Stimulated activated naive B cell treated with anti-CD40 and anti-IgM and Interleukin-4, amounts not matched to agents 10 μg/mL and 1 μg/mL and 100 μg/mL, for 72 hours (primary cell): ENCODE data around the gene UBXN6.

Source experiments
- ATAC-seq, 2 donors: fragments of 150-1000 bp; cut with Tn5 transposase; replicated peaks; 2 replicates each; pipeline ENCODE4 v1.10.0; 2021; ENCODE audit warnings: moderate library complexity in 1 of 2
- DNase-seq: peaks from one replicate; pipeline ENCODE4 v3.0.0; 2021
- H3K27ac Mint-ChIP-seq: one replicate; pipeline ENCODE4 v1.8.0; 2022; ENCODE audit warnings: mild to moderate bottlenecking, mixed read lengths
- H3K27me3 Mint-ChIP-seq, 2 donors: one replicate each; pipeline ENCODE4 v1.8.0; 2022; ENCODE audit warnings: mixed read lengths in 2 of 2
- H3K36me3 Mint-ChIP-seq, 2 donors: one replicate each; pipeline ENCODE4 v1.8.0; 2022; ENCODE audit warnings: mixed read lengths in 2 of 2, mild to moderate bottlenecking in 1 of 2
- H3K4me1 Mint-ChIP-seq, 2 donors: one replicate each; pipeline ENCODE4 v1.8.0; 2022; ENCODE audit warnings: mixed read lengths in 2 of 2, mild to moderate bottlenecking in 1 of 2
- H3K4me3 Mint-ChIP-seq, 2 donors: one replicate each; pipeline ENCODE4 v1.8.0; 2022; ENCODE audit warnings: mild to moderate bottlenecking in 2 of 2, mixed read lengths in 2 of 2, moderate library complexity in 1 of 2
- H3K9me3 Mint-ChIP-seq, 2 donors: one replicate each; pipeline ENCODE4 v1.8.0; 2022; ENCODE audit warnings: mixed read lengths in 2 of 2, mild to moderate bottlenecking in 1 of 2

The UBXN6 gene

DNA sequence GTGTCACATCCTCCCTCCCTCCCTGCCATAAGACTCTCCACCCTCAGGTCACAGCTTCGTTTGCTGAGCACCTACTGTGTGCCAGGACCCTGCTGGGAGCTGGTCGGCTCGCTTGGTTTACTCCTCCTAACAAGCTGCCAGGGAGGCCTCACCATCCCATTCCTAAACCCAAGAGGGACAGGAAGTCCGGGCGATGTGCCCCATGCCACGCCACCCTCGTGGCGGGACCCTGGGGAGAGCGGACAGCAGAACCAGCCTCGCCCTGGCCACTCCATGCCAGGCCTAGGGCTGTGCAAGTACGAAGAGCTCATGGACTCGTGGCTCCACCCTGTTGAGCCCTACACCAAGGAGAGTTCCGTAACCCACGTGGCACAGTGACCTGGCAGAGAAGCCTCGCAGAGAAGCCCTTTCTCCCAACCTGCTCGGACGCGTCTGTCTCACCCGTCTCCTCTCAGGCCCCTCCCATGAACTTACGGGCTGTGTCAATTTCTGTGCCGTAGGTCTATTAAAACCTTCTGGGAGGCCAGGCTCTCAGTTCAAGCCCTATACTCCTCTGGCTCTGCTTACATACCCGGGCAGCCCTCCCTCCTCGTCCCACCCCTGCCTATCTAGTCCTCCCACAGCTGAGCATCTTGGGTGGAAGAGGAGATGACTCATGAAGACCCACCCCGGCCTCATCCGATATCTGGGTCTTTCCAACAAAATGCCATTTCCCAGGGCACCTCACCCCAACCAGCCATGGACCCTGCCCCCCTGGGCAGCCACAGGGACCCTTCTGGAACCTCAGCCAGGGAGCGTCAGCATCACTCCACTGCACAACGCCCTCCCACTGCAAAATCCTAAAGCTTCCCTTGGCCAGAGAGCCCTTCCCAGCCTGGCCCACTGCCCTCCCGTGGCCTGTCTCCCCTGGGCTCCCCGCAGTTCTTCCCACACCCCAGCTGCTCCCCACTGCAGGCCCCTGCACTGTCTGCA, 2.6 kb downstream of the UBXN6 start:
- H3K27me3 Mint-ChIP-seq = no peaks in the 10 kb centered on the region
- H3K4me3 Mint-ChIP-seq = no peak overlapping the region
- H3K27ac Mint-ChIP-seq = peak overlapping the region; percentile 37
- DNase-seq (no peak), ATAC-seq (no peak)
- peaks cover 11 to 12% of the 10 kb centered on the region in 2 donors for H3K36me3 Mint-ChIP-seq
- peaks cover 12 to 25% of the 10 kb centered on the region in 2 donors for H3K4me1 Mint-ChIP-seq
- no peaks in the 10 kb centered on the region for H3K9me3 Mint-ChIP-seq

DNA sequence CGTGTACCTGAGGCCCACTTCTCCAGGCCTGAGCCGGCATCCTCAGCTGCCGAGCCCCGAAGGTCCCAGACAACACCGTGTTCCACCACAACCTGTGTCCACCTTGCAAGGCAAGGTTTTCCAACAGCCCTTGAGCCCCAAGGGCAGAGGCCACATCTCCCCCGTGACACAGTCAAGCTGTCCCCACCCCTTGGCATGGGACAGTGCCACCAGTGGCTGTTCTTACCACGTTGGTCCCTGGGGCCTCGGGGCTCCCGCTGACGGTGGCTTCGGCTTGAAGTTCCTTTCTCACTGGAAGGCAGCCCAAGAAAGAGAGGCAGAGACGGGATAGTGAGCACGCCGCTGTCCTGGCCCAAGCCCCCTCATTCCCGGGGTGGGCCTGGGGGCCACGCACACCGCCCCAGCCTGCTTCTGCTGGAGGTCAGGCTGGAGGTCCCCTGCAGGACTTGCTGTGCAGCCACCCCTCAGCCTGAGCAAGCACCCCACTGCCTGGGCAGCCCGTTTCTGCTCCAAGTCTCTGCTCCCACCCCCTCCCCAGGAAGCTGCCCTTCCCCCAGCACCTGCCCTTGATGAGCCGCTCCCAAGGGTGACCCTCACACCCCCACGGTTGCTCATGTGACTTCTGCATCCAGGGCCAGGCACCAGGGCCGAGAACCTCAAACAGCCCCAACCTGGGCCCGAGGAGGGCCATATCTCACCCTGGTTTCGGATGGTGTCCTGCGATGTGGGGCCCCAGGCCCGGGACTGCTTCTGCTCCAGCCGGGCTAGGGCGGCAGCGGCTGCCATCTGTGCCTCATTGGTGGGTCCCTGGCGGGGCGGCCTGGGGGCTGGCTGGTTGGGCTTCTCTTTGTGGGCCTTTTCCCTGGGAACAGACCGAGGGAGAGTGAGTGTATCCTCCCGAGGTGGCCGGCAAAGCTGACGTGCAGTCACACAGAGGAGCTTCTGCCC, 4.1 kb downstream of the UBXN6 start:
- no peaks in the 10 kb centered on the region for H3K9me3 Mint-ChIP-seq
- H3K4me3 Mint-ChIP-seq = no peak overlapping the region
- no peaks in the 10 kb centered on the region for H3K27me3 Mint-ChIP-seq

DNA sequence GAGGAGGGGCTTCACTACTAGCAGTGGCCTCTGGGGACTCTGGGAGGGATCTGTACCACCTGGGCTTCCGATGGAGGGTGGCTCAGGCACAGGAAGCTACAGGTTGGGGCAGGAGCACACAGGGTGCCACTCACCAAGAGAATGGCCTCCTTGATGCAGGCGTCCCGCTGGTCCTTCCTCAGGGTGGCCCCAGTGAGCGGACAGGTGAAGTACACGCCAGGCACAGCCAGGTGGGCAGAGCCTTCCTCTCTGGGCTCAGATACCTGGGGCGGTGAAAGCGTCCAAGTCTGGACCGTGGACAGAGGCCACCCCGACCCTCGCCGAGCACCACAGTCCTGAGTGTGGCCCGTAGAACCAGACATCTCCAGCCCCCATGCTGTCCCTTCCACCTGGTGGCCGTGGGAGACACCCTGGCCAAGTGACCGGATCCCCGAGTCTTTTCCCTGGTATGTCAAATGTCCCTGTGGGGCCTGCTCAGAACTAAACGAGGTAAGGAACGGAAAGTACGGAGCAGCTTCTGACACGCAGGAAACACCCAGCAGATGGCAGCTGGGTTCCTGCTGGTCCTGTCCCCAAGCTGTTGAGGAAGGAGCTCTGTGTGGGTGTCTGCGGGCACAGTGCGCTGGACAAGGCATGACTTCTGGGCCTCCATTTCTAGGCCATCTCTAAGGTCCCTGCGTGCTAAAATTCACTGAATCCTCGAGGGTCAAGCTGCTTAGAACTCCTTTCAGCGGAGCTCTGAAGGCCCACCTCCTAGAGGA, 5.2 kb downstream of the UBXN6 start:
- peak overlapping the region; percentile 69 for H3K27ac Mint-ChIP-seq
- H3K4me1 Mint-ChIP-seq = peaks cover 12 to 25% of the 10 kb centered on the region in 2 donors
- DNase-seq = no peak
- H3K4me3 Mint-ChIP-seq = no peak overlapping the region
- no peak for ATAC-seq
- no peaks in the 10 kb centered on the region for H3K9me3 Mint-ChIP-seq
- no peaks in the 10 kb centered on the region for H3K27me3 Mint-ChIP-seq
- H3K36me3 Mint-ChIP-seq = peaks cover 30 to 32% of the 10 kb centered on the region in 2 donors

More for the DNA sequence above, 4.1 kb downstream of the UBXN6 start:
- no peak for ATAC-seq
- no peak for DNase-seq
- peak overlapping the region; percentile 37 for H3K27ac Mint-ChIP-seq
- H3K4me1 Mint-ChIP-seq = peaks cover 12 to 25% of the 10 kb centered on the region in 2 donors
- H3K36me3 Mint-ChIP-seq = peaks cover 25 to 28% of the 10 kb centered on the region in 2 donors

DNA sequence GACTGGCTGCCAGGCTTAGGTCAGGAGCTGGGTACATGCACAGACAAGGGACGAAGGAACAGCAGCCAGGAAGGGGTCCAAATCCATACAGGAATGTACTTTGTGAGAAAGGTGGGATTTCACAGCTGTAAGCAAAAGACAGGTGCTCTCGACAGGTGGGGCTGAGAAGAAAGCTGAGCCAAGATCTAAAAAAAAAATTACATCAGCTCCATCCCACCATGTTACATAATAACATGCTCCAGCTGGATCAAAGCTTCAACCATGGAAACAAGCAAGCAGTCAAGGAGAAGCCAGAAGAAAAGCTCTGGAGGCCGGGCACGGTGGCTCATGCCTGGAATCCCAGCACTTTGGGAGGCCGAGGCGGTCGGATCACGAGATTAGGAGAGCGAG, 8.0 kb downstream of the UBXN6 start:
- H3K27me3 Mint-ChIP-seq = no peaks in the 10 kb centered on the region
- H3K9me3 Mint-ChIP-seq = no peaks in the 10 kb centered on the region
- peaks cover 40% of the 10 kb centered on the region in 2 donors for H3K36me3 Mint-ChIP-seq
- no peak for ATAC-seq
- no peaks in the 10 kb centered on the region for H3K4me1 Mint-ChIP-seq
- no peak overlapping the region for H3K27ac Mint-ChIP-seq
- H3K4me3 Mint-ChIP-seq = no peak overlapping the region
- DNase-seq = no peak

DNA sequence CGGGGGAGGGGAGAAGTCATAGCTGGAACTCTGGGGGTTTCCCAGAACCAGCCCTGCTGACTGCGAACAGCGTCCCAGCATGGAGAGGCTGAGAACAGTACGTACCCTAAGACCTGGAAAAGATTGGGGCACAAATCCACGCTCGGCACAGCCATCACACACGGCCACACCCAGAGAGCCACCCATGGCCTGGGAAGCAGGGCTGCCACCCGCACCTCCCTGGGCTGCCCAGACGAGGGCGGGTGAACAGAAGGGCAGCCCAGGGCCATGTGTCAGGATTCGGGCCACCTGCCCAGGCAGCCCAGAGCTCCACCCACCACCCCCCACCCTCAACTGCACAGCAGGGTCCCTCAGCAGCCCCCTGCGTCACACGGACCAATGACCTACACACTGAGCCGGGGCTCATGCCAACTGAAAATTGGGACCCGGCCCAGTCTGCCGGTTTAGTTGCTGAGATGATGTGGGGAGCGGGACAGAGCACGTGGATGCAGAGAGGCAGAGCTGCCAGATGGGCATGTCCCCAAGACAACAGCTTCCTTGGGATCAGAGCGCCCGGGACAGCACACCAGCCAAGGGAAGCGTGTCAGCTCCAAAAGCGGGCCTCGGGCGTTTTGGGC, 8.5 kb downstream of the UBXN6 start:
- H3K4me1 Mint-ChIP-seq = no peaks in the 10 kb centered on the region
- peaks cover 44 to 45% of the 10 kb centered on the region in 2 donors for H3K36me3 Mint-ChIP-seq
- H3K9me3 Mint-ChIP-seq = no peaks in the 10 kb centered on the region
- no peak overlapping the region for H3K4me3 Mint-ChIP-seq
- no peak for ATAC-seq
- no peak for DNase-seq
- H3K27me3 Mint-ChIP-seq = no peaks in the 10 kb centered on the region
- no peak overlapping the region for H3K27ac Mint-ChIP-seq

DNA sequence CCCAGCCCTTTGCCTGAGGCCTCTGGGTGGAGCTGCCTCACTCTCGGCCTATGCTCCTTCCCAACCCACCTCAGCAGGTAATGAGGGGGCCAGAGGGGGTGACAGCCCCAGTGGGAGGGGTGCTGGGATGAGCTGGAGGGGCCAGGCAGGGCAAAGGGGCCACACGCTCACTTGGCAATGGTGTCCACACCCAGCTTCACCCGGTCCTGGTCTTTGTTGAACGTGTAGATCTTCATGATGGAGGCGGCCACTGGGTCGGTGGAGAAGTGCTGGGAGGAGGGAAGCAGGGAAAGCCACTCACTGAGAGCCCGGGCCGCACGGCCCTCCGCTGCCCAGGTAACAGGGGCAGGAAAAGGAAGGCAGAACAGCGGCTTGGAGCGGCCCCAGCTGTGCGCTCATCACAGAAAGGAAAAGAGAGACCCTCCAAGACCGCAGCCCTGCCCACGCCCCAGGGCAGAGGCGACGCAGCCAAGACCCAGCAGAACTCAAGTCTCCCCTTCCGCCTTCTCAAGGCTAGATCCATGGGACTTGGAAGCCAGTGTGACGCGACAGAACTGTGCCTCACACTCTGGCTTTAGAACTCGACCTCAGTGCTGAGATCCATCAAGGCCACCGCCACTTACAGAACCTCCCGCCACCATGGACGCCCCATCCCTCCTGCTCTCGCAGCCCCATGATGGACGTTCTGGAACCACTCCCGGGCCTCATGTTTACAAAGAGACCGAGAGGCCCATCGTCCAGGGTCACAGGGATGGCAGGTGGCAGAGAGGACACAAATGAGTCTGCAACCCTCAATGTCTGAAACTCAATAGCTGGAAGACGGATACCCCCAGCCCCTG, 9.2 kb downstream of the UBXN6 start:
- no peak overlapping the region for H3K4me3 Mint-ChIP-seq
- no peak for ATAC-seq
- H3K4me1 Mint-ChIP-seq = no peaks in the 10 kb centered on the region
- H3K27me3 Mint-ChIP-seq = no peaks in the 10 kb centered on the region
- H3K9me3 Mint-ChIP-seq = no peaks in the 10 kb centered on the region
- peaks cover 45 to 48% of the 10 kb centered on the region in 2 donors for H3K36me3 Mint-ChIP-seq
- H3K27ac Mint-ChIP-seq = no peak overlapping the region
- no peak for DNase-seq

DNA sequence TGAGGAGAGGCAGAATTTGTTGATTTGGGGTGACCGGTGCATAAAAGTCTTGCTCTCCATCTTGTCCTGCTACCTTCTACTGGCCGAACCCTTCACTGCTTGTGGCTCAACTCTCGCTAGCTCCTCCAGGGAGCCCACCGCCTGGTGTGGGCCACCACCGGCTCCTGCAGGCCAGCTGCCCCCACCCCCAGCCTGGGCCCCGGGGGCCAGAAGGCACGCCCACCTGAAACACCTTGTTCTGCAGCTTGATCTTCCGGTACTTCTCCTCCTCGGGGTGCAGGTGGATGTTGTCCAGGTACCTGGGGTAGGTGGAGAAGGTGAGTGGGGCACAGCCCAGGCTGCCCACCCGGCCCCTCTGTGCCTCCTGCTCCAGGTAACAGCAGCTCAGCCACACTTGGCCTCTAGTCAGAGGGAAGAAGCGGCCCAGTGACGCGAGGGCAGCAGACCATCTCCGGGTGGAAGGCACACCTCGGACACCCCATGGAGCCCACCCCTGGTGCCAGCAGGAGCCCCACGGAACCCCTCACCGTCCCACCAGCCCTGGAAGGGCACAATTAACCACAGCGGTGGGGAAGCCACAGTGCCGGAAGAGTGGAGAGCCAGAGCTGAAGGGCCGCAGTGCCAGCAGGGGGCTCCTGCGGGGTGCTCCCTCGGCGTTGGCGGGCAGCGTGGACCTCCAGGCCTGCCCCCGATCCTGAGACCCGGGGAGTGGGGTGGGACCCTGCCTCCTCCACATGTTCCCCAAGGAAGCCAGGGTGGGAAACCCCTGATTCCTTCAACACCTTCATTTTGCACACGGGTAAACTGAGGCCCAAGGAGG, 10.1 kb downstream of the UBXN6 start:
- peaks cover 39 to 48% of the 10 kb centered on the region in 2 donors for H3K36me3 Mint-ChIP-seq
- H3K9me3 Mint-ChIP-seq = no peaks in the 10 kb centered on the region
- no peak overlapping the region for H3K27ac Mint-ChIP-seq
- no peaks in the 10 kb centered on the region for H3K27me3 Mint-ChIP-seq
- no peak overlapping the region for H3K4me3 Mint-ChIP-seq
- ATAC-seq (no peak), DNase-seq (no peak)
- peaks cover under 1 to 8% of the 10 kb centered on the region in 2 donors for H3K4me1 Mint-ChIP-seq

DNA sequence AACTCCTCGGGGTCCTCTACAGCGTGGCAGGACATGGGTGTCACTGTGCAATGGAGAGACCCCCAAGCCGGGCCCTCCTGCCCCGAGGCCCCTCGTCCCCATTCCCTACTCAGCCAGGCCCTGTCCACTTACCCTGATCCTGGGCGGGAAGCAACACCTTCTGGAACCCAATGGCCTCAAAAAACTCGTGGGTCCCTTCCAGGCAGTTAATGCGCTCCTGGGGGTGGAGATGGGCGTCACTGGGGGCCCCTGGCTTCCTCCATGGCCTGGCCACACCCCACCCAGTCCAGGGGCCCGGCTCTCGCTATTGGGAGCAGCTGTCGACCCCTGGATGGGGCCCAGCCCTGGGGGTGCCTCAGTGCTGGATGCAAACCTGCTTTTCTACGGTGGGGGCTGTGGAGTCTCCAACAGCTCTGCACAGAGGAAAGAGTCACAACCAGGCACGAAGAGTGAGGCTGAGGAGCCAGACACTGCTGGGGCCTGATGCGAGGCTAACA, 10.8 kb downstream of the UBXN6 start:
- Mint-ChIP-seq H3K4me1 (peaks cover 7 to 16% of the 10 kb centered on the region in 2 donors), H3K27me3 (no peaks in the 10 kb centered on the region), H3K9me3 (no peaks in the 10 kb centered on the region), H3K27ac (no peak overlapping the region), H3K4me3 (no peak overlapping the region), H3K36me3 (peaks cover 39 to 40% of the 10 kb centered on the region in 2 donors)
- ATAC-seq (no peak), DNase-seq (no peak)

DNA sequence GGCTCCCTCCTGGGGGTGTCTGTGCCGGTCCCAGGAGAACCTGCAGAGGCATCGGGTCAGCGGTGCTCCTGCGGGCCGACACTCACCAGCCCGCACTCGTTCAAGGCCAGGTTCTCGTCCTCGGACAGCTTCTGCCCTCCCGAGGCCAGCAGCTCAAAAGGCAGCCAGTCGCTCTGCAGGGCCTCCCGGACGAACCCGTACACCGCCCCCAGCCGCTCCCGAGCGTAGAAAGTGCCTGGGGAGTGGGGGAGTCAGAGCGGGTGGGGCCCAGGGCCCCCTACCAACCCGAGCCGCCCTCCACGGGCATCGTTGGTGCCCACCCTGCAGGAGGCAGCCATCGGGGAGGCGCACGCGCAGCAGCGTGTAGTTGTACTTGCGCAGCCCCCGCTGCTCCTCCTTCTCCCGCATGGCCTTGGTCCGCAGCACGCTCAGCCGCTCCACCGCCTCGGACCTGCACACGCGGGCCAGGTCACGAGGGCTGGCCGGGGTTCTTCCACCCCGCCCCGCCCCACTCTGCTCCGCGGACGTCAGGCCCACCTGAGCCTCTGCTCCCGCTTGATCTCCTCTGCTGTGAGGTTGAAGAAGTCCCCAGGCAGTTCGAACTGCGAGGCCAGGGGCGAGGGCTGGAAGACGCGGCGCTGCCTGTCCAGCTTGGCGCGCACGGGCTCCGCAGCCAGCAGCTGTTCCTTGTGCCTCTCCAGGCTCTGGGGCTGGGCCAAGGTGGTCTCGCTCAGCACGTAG, 11.5 kb downstream of the UBXN6 start:
- no peaks in the 10 kb centered on the region for H3K9me3 Mint-ChIP-seq
- peak overlapping the region; percentile 47 for H3K27ac Mint-ChIP-seq
- DNase-seq (no peak), ATAC-seq (no peak)
- no peaks in the 10 kb centered on the region for H3K27me3 Mint-ChIP-seq
- no peak overlapping the region for H3K4me3 Mint-ChIP-seq
- peaks cover 39% of the 10 kb centered on the region in 2 donors for H3K36me3 Mint-ChIP-seq
- peaks cover 7 to 16% of the 10 kb centered on the region in 2 donors for H3K4me1 Mint-ChIP-seq

DNA sequence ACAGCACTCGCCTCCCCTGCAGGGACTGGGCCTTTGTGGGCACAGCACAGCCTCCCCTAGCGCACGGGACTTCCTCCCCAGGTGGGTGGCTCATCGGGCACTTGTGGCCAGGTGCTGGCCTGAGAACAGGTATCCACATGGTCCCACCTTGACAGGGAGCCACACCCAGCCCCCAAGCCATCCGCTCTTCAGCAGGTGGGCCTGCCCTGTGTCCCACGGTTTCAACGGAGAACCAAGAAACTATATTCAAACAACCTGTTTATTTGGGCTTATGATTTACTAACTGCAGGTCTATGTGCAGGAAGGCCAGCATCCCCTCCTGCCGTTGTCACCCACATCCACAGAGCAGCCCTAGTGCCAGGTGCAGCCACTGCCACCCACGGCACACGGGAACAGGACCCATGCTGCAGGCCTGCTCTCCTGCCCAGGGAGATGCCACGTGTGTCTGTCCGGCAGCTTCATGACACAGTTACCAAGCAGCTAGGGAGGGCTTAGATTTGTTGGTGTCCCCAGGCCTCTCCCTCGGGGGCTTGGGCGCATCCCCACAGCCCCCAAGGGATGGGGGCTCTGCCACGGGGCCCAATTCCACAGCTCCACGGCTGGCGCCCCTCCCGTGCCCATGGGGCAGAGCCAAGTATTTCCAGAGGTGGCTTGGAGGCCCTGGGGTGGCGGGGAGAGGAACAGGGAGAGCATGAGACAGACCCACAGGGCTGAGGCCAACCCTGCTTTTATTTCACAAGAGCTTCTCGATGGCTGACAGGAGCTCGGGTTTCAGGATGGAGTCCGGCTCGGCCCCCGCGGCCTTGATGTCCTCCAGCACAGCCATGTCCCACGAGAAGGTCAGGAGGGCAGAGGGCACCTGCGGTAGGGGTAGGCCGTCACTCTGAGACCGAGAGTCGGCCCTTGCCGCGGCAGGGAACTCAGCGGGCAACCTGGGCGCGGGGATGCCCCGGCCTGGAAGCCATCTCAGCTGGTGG, 12.5 kb downstream of the UBXN6 start:
- no peaks in the 10 kb centered on the region for H3K27me3 Mint-ChIP-seq
- ATAC-seq (no peak), DNase-seq (no peak)
- H3K4me1 Mint-ChIP-seq = peaks cover 7 to 16% of the 10 kb centered on the region in 2 donors
- peaks cover 43 to 44% of the 10 kb centered on the region in 2 donors for H3K36me3 Mint-ChIP-seq
- H3K9me3 Mint-ChIP-seq = no peaks in the 10 kb centered on the region
- peak overlapping the region; percentile 51 for H3K27ac Mint-ChIP-seq
- no peak overlapping the region for H3K4me3 Mint-ChIP-seq
